HG03520 (cell line): ENCODE results near the gene ZMYND12.
A peak's percentile ranks its signal among the peaks of the same experiment; 100 is the strongest.
"Not testable (repeated sequence)": the region's sequence is repeated elsewhere in the genome, so short reads cannot be mapped to it uniquely, and the experiment has no call there.

Experiments used
- ATAC-seq: cut with Tn5 transposase; IDR thresholded peaks from one replicate; pipeline ENCODE4 v1.9.1; 2021; ENCODE audit warnings: mild to moderate bottlenecking, moderate library complexity; ENCODE audit not compliant: unreplicated experiment

The ZMYND12 gene, protein sequence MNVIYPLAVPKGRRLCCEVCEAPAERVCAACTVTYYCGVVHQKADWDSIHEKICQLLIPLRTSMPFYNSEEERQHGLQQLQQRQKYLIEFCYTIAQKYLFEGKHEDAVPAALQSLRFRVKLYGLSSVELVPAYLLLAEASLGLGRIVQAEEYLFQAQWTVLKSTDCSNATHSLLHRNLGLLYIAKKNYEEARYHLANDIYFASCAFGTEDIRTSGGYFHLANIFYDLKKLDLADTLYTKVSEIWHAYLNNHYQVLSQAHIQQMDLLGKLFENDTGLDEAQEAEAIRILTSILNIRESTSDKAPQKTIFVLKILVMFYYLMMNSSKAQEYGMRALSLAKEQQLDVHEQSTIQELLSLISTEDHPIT

DNA sequence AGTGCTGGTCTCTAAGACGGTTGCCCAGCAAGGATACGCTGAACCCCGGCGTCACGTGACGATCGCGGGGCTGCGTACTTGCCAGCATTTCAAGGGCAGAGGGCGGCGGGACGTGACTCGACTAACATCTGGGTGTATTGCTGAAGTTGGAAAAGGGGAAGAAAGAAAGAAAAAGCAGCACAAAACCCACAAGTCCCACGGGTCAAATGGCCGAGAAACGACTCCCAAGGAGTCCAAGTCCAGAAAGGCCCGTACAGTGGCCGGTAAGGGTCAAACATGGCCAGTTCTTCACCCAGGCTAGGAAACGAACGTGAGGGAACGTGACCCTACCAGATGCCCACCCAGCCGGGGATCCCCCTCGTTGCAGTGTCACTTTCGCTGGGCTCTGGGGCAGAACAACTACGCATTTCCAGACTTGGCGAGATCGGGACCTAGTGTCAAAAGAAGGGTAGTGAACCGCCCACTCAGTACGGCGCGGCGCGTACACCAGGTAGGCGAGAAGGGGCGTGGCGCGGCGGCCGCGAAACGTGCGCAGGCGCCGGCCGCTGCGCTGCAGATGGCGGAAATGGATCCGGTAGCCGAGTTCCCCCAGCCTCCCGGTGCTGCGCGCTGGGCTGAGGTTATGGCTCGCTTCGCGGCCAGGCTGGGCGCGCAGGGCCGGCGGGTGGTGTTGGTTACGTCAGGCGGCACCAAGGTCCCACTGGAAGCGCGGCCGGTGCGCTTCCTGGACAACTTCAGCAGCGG, at the start of gene ZMYND12, which contains the start of gene PPCS:
TSS of gene ZMYND12 (minus strand) at position 13 of the 744 bp plus-strand sequence. CDS start 25 bp downstream, outside the sequence.
TSS of gene PPCS (plus strand) at position 534 of the 744 bp plus-strand sequence. CDS start at position 557, 23 bp downstream.
- ATAC-seq, result peak; percentile 69

DNA sequence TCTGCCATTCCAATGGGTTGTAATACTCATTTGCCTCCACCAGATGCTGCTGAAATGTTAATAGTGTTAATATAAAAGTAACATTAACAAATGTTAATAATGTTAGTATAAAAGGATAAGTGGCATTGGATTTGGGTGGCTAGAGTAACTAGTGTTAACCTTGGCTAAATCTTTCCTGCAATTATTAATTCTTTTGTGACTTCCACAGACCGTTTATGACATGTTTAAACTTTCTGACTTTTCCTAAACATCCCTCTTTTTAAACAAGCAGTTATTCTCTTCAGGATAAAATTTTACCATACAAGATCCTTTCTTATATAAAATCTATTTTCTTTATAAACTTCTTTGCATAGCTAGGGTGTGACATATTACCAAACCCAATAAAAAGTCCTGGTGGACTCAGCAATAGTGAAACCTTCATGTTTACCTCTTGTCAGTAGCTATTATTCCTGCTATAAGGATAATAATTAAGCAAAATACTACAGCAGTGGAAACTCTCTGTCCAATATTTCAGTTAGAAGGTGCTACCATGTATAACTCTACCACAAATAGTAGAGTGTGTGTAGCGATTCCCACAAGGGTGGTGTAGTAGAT, 48.8 kb upstream of the ZMYND12 start:
- ATAC-seq, result no peak

DNA sequence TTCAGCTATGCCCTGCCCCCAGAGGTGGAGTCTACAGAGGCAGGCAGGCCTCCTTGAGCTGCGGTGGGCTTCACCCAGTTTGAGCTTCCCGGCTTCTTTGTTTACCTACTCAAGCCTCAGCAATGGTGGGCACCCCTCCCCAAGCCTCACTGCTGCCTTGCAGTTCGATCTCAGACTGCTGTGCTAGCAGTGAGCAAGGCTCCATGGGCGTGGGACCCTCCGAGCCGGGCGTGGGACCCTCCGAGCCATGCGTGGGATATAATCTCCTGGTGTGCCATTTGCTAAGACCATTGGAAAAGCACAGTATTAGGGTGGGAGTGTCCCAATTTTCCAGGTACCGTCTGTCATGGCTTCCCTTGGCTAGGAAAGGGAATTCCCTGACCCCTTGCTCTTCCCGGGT, 46.2 kb upstream of the ZMYND12 start:
- not testable (repeated sequence) for ATAC-seq

DNA sequence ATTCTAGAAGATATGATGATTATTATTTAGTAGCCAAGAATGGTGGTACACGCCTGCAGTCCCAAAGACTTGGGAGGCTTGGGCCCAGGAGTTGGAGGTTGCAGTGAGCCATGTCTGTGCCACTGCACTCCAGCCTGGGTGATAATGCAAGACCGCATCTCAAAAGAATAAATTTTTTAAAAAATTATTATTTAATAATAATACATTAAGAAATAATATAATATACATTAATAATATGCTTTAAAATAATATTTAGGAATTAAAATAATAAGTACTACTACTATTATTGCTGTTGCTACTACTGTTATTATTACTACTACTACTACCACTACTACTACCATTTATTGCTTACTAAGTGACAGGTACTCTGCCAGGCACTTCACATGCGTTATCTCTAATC, 34.4 kb upstream of the ZMYND12 start:
- ATAC-seq, result no peak

DNA sequence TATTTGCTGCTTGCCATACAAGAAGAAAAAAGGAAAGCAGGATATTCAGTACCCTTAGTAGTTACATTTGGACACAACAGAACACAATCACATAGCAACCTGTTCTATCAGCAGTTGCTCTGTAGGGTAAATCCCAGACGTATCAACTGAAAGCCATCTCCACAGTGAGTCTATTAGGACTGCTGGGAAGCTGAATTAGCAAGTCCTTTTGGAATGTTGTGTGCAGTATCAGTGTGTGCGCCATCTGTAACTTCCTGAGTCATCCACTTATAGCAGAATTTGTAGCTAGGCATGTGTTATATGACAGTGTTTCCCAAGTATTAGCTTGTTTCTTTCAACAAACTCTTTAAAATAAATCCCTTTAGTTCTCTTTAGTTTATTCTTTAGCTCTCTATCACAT, 28.6 kb upstream of the ZMYND12 start:
- no peak for ATAC-seq

DNA sequence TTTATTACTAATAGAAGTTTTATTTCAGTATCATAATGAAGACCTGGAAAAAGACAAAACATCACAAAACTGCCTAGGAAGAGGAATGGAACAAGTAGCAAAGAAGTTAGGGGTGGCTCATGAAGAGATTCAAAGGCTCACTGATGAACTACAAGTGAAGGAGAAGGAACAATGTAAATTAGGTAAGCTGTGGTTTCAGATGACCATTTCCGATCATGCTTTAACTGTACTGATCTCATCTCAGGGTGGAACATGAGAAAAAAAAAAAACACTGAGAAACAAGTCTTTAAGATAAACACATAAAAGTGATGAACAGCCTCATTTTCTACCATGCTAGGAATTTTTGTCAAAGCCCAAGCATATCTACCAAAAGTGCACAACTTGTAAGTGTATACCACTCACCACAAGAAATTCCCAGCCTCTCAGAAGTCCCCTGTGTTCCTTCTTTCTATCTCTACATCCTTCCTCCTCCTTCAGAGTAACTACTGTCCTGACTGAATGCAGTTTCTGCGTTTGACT, 26.9 kb upstream of the ZMYND12 start:
- ATAC-seq, result no peak

DNA sequence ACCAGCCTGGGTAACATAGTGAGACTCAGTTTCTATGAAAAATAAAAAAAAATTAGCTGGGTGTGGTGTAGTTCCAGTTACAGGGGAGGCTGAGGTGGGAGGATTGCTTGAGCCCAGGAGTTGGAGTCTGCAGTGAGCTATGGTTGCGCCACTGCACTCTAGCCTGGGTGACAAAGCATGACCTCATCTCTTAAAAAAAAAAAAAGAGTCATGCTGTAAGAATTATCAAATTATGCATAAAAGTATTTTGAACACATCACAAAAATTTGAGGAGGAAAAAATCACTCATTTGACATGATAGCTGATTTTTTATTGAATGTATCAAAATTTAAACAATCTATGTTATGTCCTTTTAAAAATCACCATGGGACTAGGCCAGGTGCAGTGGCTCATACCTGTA, 25.1 kb upstream of the ZMYND12 start:
- ATAC-seq, result no peak

DNA sequence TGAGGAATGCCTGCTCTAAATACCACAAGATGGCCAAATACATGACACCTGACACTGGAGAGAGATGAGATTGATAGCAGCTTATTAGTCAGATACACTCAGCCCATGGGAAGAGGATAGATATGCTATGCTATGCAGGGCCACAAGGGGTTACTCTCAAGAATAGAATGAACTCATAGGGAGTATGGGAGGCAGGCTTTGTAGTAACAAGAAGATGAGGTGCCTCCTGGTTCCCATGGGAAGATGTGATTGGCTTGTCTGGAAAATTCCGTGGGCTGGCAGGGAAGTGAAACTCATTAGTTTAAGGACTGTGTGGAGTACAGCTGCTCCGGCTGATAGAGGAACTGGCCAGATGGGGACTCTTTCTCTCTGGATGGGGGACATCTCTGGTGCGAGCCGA, 23.8 kb upstream of the ZMYND12 start:
- no peak for ATAC-seq

DNA sequence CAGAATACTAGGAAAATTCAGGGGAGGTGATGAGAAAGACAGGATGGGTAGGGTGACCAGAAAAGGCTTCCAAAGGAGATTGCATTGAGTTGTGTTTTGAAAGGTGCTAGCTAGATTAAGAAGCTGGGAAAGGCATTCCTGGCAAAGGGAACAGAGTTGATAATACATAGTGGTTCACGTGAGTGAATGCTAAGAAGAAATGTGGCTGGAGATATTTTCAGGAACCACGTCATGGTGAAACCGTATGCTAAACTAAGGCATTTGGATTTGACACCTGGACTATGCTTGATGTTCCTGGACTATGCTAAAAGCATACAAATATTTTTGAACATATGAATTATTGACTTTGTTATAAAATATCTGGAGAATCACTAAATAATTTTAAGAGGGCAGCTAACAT, 22.0 kb upstream of the ZMYND12 start:
- no peak for ATAC-seq

DNA sequence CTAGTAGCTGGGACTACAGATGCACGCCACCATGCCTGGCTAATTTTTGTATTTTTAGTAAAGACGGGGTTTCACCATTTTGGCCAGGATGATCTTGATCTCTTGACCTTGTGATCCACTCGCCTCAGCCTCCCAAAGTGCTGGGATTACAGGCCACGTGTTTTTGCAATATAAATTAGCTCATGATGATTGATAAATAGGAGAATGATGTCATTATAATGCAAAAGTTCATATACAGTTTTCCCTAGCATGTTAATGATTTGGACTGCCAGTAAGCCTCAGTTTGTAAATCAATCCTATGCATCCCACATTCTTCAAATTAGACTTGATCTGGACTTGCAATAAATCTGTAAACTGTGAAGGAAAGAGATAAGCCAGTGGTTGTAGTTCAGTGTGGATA, 21.5 kb upstream of the ZMYND12 start:
- ATAC-seq, result not testable (repeated sequence)

DNA sequence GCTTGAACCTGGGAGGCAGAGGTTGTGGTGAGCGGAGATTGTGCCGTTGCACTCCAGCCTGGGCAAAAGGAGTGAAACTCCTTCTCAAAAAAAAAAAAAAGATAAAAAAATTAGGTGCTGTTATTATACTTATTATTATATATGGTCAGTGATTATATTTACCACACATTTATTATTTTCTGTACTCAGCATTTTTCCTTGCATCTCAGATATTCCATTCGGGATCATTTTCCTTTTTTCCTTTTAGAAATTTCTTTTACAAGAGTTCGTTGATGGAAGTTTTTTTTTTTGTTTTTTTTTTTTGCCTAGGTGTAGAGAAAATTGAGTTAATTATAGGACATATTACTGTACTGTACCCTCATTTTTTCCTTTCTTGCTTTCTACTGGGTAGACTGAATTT, 20.8 kb upstream of the ZMYND12 start:
- no peak for ATAC-seq

DNA sequence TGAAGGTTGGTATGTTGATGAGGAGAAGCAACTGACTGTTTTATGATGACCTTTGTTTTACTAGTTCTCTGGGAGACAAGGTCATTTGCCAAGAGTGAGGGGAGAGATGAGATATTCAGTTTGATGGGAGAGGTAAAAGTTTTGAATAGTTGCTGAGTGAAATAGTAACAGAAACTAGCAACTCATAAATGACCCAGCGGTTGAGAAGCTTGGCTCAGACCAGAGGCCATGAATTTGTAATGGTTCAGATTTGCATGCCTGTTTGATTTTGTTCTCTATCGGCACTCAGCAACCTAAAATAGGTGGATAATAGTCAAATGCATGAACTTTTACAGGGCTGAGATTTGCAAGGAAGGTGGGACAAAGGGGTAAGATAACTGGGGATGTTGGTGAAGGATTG, 13.9 kb upstream of the ZMYND12 start:
- ATAC-seq, result no peak

DNA sequence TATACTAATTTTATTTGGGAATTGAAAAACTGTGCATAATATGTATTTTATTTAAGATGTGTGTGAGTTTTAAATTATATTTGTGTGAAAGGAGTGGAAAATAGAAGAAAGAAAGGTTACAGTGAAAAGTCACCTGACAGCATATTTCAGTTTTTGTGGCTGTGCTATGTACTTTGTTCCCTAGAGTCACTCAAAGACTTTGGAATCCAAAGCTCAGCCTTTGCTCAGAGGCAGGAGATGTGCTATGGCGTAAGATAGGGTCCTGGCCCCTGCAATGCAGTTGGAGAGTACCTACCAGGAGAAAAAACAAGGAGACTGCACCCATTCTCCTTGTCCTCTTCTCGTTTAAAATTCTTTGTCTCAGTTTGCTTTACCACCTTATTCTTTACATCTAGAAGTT, 10.2 kb upstream of the ZMYND12 start:
- ATAC-seq, result no peak

DNA sequence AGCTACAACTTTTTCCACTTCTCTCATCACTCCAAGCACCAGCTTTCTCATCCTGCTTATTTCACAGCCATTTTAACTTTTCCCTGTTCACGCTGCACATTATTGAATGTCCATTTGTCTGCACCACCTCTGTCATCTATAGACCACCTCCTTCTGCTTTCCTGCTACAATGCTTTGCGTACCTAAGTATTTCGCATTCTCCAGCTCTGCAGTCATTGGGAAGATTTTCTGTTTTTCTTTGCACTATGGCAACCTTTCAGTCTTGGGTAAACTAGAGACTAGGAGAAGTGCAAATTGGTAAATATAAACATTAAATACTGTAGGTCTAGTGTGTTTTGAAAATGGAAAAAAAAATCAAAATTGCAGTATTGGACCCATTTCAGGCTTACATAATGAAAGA, 8.1 kb upstream of the ZMYND12 start:
- no peak for ATAC-seq

DNA sequence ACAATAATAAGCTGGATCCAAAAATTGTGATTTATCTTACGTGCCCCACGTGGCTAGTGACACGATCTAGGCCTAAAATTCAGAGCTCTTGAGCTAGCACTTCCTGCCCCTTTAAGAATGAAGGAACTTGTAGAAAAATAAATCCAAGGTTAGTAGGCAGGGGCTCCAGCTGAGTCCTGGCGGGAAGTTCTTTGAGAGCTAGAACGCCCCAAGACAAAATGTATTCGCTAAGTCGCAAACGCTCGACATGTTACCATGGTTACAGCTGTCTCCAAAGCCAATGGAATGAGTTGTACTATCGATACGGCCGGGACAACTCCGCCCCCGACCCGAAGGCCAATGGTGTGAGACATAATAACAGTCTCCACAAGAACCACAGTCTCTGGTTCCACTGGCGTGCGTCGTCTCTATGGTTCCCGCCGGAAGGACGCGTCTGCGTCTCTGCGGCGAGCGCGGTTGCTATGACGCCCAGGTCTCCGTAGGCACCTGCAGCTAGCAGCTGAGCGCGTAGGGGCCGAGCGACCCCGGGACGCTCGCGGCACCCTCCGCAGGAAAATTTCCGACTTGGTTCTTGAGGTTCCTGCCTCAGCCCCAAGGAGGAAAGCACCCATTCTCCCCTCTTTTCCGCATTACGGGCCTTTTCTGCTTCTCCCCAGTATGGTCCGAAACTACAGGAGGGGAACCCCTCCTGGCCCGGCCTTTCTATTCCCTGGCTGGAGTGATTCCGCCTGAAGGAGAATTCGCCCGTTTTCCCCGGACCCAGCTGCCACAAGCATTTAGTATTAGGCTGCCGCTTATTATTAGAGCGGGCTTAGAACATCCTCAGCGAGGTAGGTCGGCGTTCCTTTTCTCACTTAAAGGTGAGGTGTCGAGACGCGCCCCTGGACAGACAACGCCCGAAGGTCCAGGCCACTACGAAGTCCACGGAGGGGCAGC, 7.3 kb upstream of the ZMYND12 start, which contains the start of gene CCDC30:
TSS of gene CCDC30 (plus strand) at position 459 of the 936 bp plus-strand sequence. CDS start 17,266 bp downstream, outside the sequence.
- peak; percentile 99 for ATAC-seq

DNA sequence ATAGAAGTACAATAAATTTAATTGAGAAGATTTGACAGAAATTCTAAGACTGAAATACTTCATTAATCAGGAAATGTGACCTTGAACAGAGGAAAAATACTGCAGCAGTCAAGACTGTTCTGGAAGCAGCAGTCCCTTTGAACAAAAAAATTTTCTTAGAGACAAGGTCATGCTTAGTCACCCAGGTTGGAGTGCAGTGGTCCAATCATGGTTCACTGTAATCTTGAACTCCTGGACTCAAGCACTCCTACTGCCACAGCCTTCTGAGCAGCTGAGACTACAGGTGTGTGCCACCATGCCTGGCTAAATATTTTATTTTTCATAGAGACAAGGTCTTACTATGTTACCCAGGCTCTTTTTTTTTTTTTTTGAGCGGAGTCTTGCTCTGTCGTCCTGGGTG, 5.4 kb upstream of the ZMYND12 start:
- no peak for ATAC-seq

DNA sequence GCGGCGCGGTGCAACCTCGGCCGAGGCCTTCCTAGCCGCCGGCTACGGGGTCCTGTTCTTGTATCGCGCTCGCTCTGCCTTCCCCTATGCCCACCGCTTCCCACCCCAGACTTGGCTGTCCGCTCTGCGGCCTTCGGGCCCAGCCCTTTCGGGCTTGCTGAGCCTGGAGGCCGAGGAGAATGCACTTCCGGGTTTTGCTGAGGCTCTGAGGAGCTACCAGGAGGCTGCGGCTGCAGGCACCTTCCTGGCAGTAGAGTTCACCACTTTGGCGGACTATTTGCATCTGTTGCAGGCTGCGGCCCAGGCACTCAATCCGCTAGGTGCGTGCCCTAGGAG, 900 bp upstream of the ZMYND12 start:
- peak; percentile 44 for ATAC-seq

DNA sequence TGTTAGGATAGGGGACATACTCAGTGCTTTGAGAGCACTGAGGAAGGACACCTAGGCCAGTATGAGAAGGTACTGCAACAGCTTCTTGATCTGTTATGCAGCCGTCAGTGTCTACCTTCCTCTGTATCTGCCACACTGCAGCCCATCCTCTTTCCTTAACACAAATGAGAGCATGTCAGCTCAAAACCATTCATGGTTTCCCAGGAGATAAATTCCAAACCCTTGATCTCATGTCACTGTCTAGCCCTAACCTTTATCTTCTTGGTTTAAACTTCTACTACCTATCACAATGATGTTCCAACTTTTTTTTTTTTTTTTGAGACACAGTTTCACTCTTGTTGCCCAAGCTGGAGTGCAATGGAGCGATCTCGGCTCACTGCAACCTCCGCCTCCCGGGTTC, 1.4 kb downstream of the ZMYND12 start:
- no peak for ATAC-seq

DNA sequence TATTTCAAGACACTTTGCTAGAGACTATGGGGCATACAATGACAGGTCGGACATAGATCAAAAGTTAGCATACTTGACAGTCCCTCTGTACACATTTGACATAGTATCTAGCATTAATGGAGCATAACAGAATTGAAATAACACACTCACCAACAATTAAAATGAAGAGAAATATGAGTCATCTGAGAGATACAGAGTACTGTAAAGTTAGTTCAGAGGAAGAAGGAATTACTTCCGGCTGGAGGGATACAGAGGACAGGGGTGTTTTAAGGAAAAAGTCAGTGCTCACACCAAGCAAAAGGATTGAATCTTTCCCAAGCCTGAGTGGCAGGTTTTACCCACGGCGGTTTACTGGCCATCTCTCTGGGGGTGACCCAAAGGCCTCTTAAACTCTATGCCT, 2.4 kb downstream of the ZMYND12 start:
- no peak for ATAC-seq

DNA sequence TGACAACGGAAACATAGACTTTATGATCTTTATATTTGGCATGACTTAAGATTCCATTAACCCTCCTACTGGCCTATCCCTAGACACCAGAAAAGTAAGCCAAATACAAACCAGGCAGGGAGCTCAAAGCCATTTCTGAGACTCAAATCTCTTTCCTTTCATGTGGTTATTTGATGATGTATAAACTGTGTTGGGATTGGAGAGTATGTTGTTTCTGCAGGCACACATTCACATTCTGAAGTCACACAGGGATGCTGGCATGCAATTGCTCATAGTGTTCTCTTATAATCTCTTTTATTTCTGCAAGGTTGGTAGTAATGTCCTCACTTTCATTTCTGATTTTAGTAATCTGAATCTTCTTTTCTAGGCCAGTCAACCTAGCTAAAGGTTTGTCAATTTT, 5.8 kb downstream of the ZMYND12 start:
- no peak for ATAC-seq
